ENCODE results near the gene ETFBKMT. TPM values are rescaled to one million over a fixed set of nuclear protein-coding genes. Genes with fewer than 3 reads are reported as not detected.

The ETFBKMT gene
- total RNA-seq, 4 donors from 2014 or later: 1.6 to 7.9 (median 2.9) TPM

- 65 to 76% methylated on average over 1 of the region's 1 CpG for WGBS, 2 donors
- no peak overlapping the region for H3K4me3 ChIP-seq
- H3K27me3 ChIP-seq: no peaks in the 10 kb centered on the region
- no peak for DNase-seq (ENCODE audit: low spot score in 2 of 2)
- no peaks in the 10 kb centered on the region for H3K9me3 ChIP-seq
- H3K27ac ChIP-seq: no peak overlapping the region
- no peaks in the 10 kb centered on the region for H3K36me3 ChIP-seq
- H3K4me1 ChIP-seq: peaks cover 0 to 23% (median 7%) of the 10 kb centered on the region in 4 donors
- no peak for TF ChIP-seq POLR2A (IDR thresholded peaks at IDR 0.05)
- no peak for TF ChIP-seq CTCF (IDR thresholded peaks at IDR 0.05)
- no peak for TF ChIP-seq EP300 (IDR thresholded peaks at IDR 0.05)
Observed at GRCh38 chr12:31655792-31656191, 3.7 kb upstream of the ETFBKMT start.

GRCh38 chr12:31658471-31659086, 909 bp upstream of the ETFBKMT start:
- Histone ChIP-seq H3K4me3 (peak overlapping the region; percentile 63 to 73 (median 70)), H3K9me3 (no peaks in the 10 kb centered on the region), H3K27ac (peak overlapping the region; percentile 87 to 97 (median 94)), H3K36me3 (peaks cover 0 to 18% (median 0%) of the 10 kb centered on the region in 3 donors), H3K27me3 (no peaks in the 10 kb centered on the region), H3K4me1 (peaks cover 0 to 16% (median 3%) of the 10 kb centered on the region in 4 donors)
- no peak for DNase-seq (ENCODE audit: low spot score in 2 of 2)
- TF ChIP-seq POLR2A (IDR thresholded peaks at IDR 0.05) (no peak), EP300 (IDR thresholded peaks at IDR 0.05) (no peak), CTCF (IDR thresholded peaks at IDR 0.05) (no peak)
- WGBS, 2 donors: 20 to 21% methylated on average over 11 of the region's 11 CpGs

GRCh38 chr12:31662176-31662849, 2.8 kb downstream of the ETFBKMT start:
- no peaks in the 10 kb centered on the region for H3K27me3 ChIP-seq
- H3K27ac ChIP-seq: no peak overlapping the region
- H3K9me3 ChIP-seq: no peaks in the 10 kb centered on the region
- TF ChIP-seq EP300 (IDR thresholded peaks at IDR 0.05) (no peak), CTCF (IDR thresholded peaks at IDR 0.05) (no peak), POLR2A (IDR thresholded peaks at IDR 0.05) (no peak)
- H3K4me1 ChIP-seq: peaks cover 0 to 14% (median 3%) of the 10 kb centered on the region in 4 donors
- H3K36me3 ChIP-seq: peaks cover 0 to 48% (median 0%) of the 10 kb centered on the region in 3 donors
- DNase-seq (ENCODE audit: low spot score in 2 of 2): no peak
- no peak overlapping the region for H3K4me3 ChIP-seq
- WGBS, 2 donors: 91 to 94% methylated on average over 6 of the region's 6 CpGs

- peaks cover 0 to 60% (median 0%) of the 10 kb centered on the region in 3 donors for H3K36me3 ChIP-seq
- no peak overlapping the region for H3K27ac ChIP-seq
- peaks cover 0 to 3% (median 0%) of the 10 kb centered on the region in 4 donors for H3K9me3 ChIP-seq
- no peaks in the 10 kb centered on the region for H3K27me3 ChIP-seq
- no peak for DNase-seq (ENCODE audit: low spot score in 2 of 2)
- peaks cover 0 to 10% (median 1%) of the 10 kb centered on the region in 4 donors for H3K4me1 ChIP-seq
- TF ChIP-seq POLR2A (IDR thresholded peaks at IDR 0.05) (no peak), EP300 (IDR thresholded peaks at IDR 0.05) (no peak), CTCF (IDR thresholded peaks at IDR 0.05) (no peak)
- WGBS, 2 donors: 79 to 87% methylated on average over 4 of the region's 4 CpGs
- H3K4me3 ChIP-seq: no peak overlapping the region
Observed at GRCh38 chr12:31663576-31663975, 4.1 kb downstream of the ETFBKMT start.

- 86 to 88% methylated on average over 6 of the region's 6 CpGs for WGBS, 2 donors
- H3K36me3 ChIP-seq: peaks cover 0 to 65% (median 0%) of the 10 kb centered on the region in 3 donors
- no peak for DNase-seq (ENCODE audit: low spot score in 2 of 2)
- no peak overlapping the region for H3K4me3 ChIP-seq
- peaks cover 0 to 8% (median 0%) of the 10 kb centered on the region in 4 donors for H3K9me3 ChIP-seq
- no peak for TF ChIP-seq CTCF (IDR thresholded peaks at IDR 0.05)
- no peak for TF ChIP-seq POLR2A (IDR thresholded peaks at IDR 0.05)
- TF ChIP-seq EP300 (IDR thresholded peaks at IDR 0.05): no peak
- no peak overlapping the region for H3K27ac ChIP-seq
- H3K4me1 ChIP-seq: peaks cover 0 to 9% (median 0%) of the 10 kb centered on the region in 4 donors
- H3K27me3 ChIP-seq: no peaks in the 10 kb centered on the region
Observed at GRCh38 chr12:31664038-31664437, 4.5 kb downstream of the ETFBKMT start.

All from tibial nerve (tissue), 4 donors.